Activated CD8-positive, alpha-beta memory T cell treated with anti-CD3 and anti-CD28 coated beads, Interleukin-2, amount 10 ng/mL, durations not matched to agents 7 days and 5 days (primary cell): ENCODE data around the gene PPT2. TPM values are rescaled to one million over a fixed set of nuclear protein-coding genes. Genes with fewer than 3 reads are reported as not detected.

ENCODE experiments used
- ATAC-seq: fragments of 150-1000 bp; cut with Tn5 transposase; one replicate; pipeline ENCODE4 v1.10.0; 2021; ENCODE audit warnings: moderate library complexity
- CTCF ChIA-PET: fragments of 350-600 bp; sonication (Branson Sonifier 250); formaldehyde crosslinking; loops from one replicate; lab custom pipeline; 2021; ENCODE audit warnings: antibody characterized with exemption; lab: Charles Lee
- DNase-seq: peaks from one replicate; pipeline ENCODE4 v3.0.0-alpha.2; 2020
- H3K27ac Mint-ChIP-seq: one replicate; pipeline ENCODE4 v1.8.0; 2021; ENCODE audit warnings: mild to moderate bottlenecking, mixed read lengths
- H3K27me3 Mint-ChIP-seq: one replicate; pipeline ENCODE4 v1.8.0; 2021; ENCODE audit warnings: mixed read lengths
- H3K36me3 Mint-ChIP-seq: one replicate; pipeline ENCODE4 v1.8.0; 2021; ENCODE audit warnings: mild to moderate bottlenecking, mixed read lengths
- H3K4me1 Mint-ChIP-seq: one replicate; pipeline ENCODE4 v1.8.0; 2021; ENCODE audit warnings: mixed read lengths
- H3K4me3 Mint-ChIP-seq: one replicate; pipeline ENCODE4 v1.8.0; 2021; ENCODE audit warnings: mild to moderate bottlenecking, moderate library complexity, mixed read lengths
- H3K9me3 Mint-ChIP-seq: one replicate; pipeline ENCODE4 v1.8.0; 2022; ENCODE audit warnings: low read depth, mixed read lengths
- total RNA-seq, 2 experiments: library from RNA; stranded (reverse); gene quantifications; one replicate each; pipeline ENCODE4 v1.2.3, GENCODE V29; 2021

Gene PPT2
- total RNA-seq, 2 experiments from 2014 or later, result 13.9 to 21.9 TPM

DNA sequence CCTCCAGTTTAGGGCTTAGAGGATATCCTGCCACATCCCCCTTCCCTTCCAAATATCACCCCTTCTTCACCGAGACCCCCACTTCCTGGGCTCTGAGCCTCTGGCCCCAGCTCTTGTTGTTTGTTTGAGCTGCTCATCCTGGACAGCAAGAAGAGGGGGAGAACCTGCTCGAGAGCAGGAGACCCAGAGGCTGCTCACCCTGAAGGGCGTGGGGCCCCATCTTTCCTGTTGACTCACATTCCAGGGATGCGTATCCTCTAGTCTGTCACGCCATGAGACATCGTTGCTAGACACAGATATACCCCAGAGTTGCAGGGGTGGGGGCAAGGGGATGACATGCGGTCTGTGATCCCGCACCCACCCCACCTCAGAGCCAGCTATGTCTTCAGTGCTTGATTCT lies 39.1 kb upstream of the PPT2 start:
- CTCF ChIA-PET, result interaction anchor here (1.1 kb wide), 1 partner anchor 40 kb away, joined by 3 read pairs; no protein-coding TSS in a partner anchor
- Mint-ChIP-seq H3K27me3 (no peaks in the 10 kb centered on the region), H3K4me3 (no peak overlapping the region), H3K27ac (no peak overlapping the region), H3K4me1 (peaks cover 3% of the 10 kb centered on the region), H3K36me3 (peaks cover 25% of the 10 kb centered on the region), H3K9me3 (no peaks in the 10 kb centered on the region)
- ATAC-seq (no peak), DNase-seq (no peak)

DNA sequence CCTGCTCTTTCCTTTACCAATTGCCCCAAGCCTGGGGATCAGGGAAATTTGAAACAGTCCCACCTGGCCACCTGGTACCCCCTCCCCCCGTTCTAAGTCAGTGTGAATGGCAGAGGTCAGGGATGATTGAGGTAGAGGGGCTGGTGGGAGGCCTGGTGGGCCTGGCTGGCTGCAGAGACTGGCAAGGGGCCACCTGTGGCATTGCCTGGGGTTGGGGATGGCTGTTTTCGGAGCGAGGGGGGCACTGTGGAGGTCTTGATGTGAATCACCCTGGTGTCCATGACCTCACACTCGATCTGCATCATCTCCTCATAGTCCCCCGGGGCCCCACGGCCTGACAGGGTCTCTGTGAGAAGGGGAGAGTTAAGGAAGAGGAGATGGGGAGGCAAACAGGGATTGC lies 38.3 kb upstream of the PPT2 start:
- no peaks in the 10 kb centered on the region for H3K27me3 Mint-ChIP-seq
- H3K9me3 Mint-ChIP-seq, result no peaks in the 10 kb centered on the region
- peaks cover 3% of the 10 kb centered on the region for H3K4me1 Mint-ChIP-seq
- no peak for ATAC-seq
- H3K27ac Mint-ChIP-seq, result no peak overlapping the region
- H3K4me3 Mint-ChIP-seq, result no peak overlapping the region
- no peak for DNase-seq
- CTCF ChIA-PET, result no interaction called here
- peaks cover 26% of the 10 kb centered on the region for H3K36me3 Mint-ChIP-seq

DNA sequence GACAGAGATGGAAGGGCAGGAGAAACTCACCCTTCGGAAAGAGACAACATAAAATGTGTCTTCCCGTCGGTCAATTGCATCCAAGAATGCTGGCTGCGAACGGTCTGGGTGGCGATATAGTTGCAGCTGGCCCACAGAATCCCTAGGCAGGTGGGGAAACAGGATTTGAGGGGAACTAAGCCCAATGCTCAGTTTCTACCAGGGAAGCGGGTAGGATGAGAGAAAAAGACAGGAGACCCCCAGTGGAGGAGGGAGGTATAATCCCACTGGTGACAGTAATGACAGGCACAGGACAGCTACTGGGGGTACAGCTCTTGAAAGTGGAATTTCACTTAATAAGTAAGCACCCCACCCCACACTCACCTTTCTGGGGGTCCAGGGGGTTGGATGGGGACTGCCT lies 37.3 kb upstream of the PPT2 start:
- H3K4me1 Mint-ChIP-seq, result peaks cover 3% of the 10 kb centered on the region
- no peak overlapping the region for H3K27ac Mint-ChIP-seq
- CTCF ChIA-PET, result interaction anchor here (1.1 to 3.9 kb wide), 2 partner anchors 12 to 24 kb away, joined by 4 to 47 read pairs; partner anchors contain the start of genes ATF6B and FKBPL
- DNase-seq (no peak), ATAC-seq (no peak)
- no peaks in the 10 kb centered on the region for H3K27me3 Mint-ChIP-seq
- H3K36me3 Mint-ChIP-seq, result peaks cover 33% of the 10 kb centered on the region
- no peak overlapping the region for H3K4me3 Mint-ChIP-seq
- H3K9me3 Mint-ChIP-seq, result no peaks in the 10 kb centered on the region

DNA sequence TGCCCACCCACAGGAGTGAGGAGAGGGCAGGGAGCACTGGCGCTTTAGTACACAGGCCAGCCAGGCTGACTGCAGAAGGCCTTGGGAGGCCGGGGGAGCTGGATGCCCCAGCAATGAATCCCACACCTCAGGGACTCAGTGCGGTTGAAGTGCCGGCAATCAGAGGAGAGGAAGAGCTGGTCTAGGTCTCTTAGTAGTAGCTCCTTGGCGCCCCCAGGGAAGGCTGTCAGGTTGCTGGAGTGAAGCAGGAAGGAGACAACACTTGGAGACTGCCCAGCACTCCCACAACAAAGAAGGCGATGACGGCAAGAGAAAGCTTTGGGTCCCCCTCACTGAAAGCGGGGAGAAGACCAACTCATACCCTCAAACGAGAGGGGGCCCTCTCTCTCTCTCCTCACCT lies 36.5 kb upstream of the PPT2 start:
- peaks cover 3% of the 10 kb centered on the region for H3K4me1 Mint-ChIP-seq
- H3K36me3 Mint-ChIP-seq, result peaks cover 39% of the 10 kb centered on the region
- no peak for DNase-seq
- no peak overlapping the region for H3K27ac Mint-ChIP-seq
- no peak overlapping the region for H3K4me3 Mint-ChIP-seq
- no peak for ATAC-seq
- no peaks in the 10 kb centered on the region for H3K9me3 Mint-ChIP-seq
- H3K27me3 Mint-ChIP-seq, result no peaks in the 10 kb centered on the region
- CTCF ChIA-PET, result interaction anchor here (1.1 to 3.9 kb wide), 5 partner anchors 11 to 132 kb away, joined by 4 to 47 read pairs (median 5); partner anchors contain the start of genes ATF6B and FKBPL

DNA sequence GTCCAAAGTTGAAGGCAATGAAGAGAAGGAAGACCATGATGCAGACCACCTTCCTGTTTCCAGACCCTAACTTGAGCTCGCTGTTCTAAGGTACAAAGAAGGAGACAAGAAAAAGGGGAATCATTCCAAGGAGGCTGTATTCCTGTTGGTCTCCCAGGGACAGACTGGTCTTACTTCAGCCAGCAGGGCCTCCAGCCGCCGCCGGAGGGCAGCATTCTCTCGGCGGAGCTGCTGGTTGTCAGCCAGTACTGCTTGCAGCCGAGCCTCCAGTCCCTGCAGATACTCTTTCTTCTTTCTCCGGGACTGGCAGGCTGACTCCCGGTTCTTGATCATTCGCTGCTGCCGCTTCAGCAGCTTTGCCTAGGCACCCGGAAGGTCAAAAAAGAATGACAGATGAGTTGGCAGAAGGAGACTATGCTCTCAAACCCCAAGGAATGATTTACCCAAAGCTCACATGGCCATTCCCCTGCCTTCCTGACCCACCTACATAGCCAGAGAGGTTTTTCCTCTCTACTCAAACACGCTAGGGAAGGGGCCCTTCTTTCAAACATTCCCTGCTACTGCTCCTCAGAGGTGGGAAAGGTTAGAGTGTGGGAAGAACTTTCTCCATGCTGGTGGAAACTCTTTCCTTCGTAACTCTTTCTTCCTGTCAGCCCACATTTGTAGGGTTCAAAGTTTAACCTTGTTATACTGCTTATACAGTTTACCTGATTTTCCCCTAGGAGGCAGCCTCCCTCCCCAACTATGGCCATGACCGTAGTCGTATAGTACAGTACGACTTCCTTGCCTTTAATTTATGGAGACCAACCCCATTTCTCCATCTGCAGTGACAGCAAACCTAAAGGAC lies 34.9 kb upstream of the PPT2 start:
- Mint-ChIP-seq H3K4me3 (no peak overlapping the region), H3K27me3 (no peaks in the 10 kb centered on the region), H3K36me3 (peaks cover 43% of the 10 kb centered on the region), H3K27ac (peak overlapping the region; percentile 30), H3K9me3 (no peaks in the 10 kb centered on the region), H3K4me1 (peaks cover 3% of the 10 kb centered on the region)
- CTCF ChIA-PET, result interaction anchor here (0.6 to 3.9 kb wide), 21 partner anchors 9 to 196 kb away, joined by 3 to 47 read pairs (median 3); partner anchors contain the start of genes ATF6B, FKBPL, GPSM3 and TNXB
- DNase-seq, result peak; percentile 80
- peak; percentile 91 for ATAC-seq

DNA sequence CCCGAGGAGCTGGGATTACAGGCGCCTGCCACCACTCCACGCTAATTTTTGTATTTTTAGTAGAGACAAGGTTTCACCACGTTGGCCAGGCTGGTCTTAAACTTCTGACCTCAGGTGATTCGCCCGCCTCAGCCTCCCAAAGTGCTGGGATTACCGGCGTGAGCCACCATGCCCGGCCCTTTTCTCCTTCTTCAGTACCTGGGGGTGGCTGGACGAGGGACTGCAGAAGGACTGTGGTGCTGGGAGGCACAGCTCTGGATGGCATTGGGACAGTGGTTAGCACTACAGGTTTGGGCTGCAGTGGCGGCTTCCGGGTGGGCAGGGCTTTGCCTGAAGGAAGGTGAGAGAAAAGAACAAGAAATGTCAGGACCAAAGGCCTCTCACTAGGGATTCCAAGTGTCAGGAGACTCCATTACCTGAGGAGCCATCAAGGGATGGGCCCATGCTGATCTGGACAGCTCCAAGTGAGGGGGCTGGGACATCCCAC lies 33.3 kb upstream of the PPT2 start:
- no peak for ATAC-seq
- Mint-ChIP-seq H3K9me3 (no peaks in the 10 kb centered on the region), H3K4me3 (no peak overlapping the region), H3K4me1 (peaks cover 9% of the 10 kb centered on the region), H3K36me3 (peaks cover 50% of the 10 kb centered on the region), H3K27me3 (no peaks in the 10 kb centered on the region), H3K27ac (no peak overlapping the region)
- CTCF ChIA-PET, result interaction anchor here (3.9 kb wide), 1 partner anchor 8 kb away, joined by 47 read pairs; the partner anchor contains the start of genes ATF6B and FKBPL
- DNase-seq, result no peak

DNA sequence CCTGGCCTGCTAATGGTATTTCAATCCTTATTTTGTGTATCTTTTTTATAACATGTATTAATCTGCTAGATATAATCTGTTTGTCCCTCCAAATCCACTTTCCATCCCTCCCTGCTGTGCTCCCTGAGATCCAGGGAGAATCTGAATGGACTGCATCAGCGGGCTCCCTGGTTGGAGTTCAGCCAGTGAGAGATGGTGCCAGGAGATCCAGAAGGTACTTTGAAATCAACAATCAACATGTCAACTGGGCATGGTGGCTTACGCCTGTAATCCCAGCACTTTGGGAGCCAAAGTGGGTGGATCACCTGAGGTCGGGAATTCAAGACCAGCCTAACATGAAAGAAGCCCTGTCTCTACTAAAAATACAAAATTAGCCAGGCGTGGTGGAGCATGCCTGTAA lies 30.3 kb upstream of the PPT2 start:
- Mint-ChIP-seq H3K27ac (no peak overlapping the region), H3K27me3 (no peaks in the 10 kb centered on the region), H3K4me1 (peaks cover 33% of the 10 kb centered on the region), H3K4me3 (no peak overlapping the region), H3K9me3 (no peaks in the 10 kb centered on the region), H3K36me3 (peaks cover 45% of the 10 kb centered on the region)
- CTCF ChIA-PET, result no interaction called here
- ATAC-seq, result no peak
- DNase-seq, result no peak

DNA sequence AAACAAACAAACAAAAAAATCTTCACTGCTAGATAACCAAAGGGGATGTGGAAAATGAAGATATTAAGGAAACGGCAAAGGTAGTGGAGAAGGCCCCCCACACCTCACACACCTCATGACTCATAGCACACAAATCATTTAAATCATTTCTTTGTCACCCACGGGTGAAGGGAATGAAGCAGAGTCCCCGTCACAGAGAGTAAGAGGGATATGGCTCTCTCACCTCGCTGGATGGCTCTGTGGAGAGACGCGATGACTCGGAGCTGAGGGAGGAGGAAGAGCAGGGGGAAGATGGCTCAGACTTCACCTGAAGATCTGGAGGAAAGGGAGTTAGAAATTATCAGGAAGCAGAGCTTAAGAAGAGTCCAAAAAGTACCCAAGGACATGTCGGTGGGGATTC lies 27.1 kb upstream of the PPT2 start:
- no peaks in the 10 kb centered on the region for H3K9me3 Mint-ChIP-seq
- CTCF ChIA-PET, result interaction anchor here (1.2 to 5.0 kb wide), 4 partner anchors 8 to 69 kb away, joined by 4 to 47 read pairs (median 10); partner anchors contain the start of gene GPSM3
- peaks cover 40% of the 10 kb centered on the region for H3K4me1 Mint-ChIP-seq
- DNase-seq (no peak), ATAC-seq (no peak)
- H3K36me3 Mint-ChIP-seq, result peaks cover 26% of the 10 kb centered on the region
- H3K4me3 Mint-ChIP-seq, result peak overlapping the region; percentile 99
- peak overlapping the region; percentile 98 for H3K27ac Mint-ChIP-seq
- no peaks in the 10 kb centered on the region for H3K27me3 Mint-ChIP-seq

DNA sequence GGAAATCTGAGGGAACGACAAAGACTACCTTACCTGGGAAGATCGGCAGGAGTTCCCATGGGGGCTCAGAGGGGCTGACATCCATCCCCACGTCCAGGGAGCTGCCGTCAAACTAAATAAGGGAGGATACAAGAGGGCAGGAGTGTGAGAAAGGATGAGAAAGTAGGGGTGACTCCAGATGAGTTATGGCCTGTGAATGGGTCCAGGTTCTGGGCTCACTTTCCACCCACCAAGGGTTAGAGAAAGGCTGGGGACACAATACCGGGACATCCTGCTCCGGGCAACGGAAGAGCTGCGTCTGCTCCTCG lies 26.6 kb upstream of the PPT2 start:
- Mint-ChIP-seq H3K27ac (peak overlapping the region; percentile 98), H3K4me3 (peak overlapping the region; percentile 99), H3K9me3 (no peaks in the 10 kb centered on the region), H3K27me3 (no peaks in the 10 kb centered on the region), H3K4me1 (peaks cover 40% of the 10 kb centered on the region), H3K36me3 (peaks cover 22% of the 10 kb centered on the region)
- CTCF ChIA-PET, result interaction anchor here (1.2 to 5.0 kb wide), 5 partner anchors 9 to 175 kb away, joined by 3 to 47 read pairs (median 7); partner anchors contain the start of gene GPSM3
- ATAC-seq, result no peak
- DNase-seq, result no peak

DNA sequence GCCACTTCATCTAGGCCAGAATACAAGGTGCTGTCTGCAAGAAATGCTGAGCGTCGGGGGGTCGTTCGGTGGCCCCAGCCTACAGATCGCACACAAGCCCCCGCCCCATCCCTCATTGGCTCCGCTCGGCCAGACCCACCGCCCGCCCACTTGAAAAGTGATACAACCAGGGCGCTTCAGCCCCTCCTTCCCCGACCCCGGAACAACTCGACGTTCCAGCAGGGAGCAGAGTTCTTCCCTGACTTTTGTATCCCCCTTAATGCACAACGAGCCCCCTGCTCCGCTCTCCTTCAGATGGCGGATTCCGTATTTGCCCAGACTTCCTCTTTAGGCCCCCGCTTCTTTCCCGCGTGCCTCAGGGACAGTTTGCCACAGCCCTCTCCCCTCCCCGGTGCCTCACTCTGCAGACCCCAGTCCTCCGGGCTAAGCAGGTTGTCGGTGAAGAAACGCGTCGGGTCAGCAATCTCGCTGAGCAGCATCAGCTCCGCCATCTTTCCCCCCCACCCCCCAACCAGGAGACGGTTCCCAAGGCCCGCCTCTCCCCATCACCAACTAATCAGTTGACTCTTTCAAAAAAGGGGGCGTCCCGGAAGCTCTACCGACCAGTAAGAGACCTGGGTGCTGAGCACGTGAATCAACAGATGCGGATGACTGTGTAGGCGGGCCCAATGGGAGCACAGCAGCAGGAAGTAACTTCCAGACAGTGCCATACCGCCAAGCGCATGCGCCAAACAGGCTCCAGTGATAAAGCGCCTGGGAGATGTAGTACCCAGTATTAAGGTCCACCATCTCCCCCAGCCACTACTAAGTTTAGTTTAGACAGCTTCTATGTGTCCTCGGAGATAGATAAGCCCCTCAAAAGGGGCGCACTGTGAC lies 26.0 kb upstream of the PPT2 start, which contains the start of gene ATF6B:
Gene ATF6B (minus strand): TSS at position 530 of the 876 bp plus-strand sequence. CDS start 39 bp downstream, at position 491.
- peaks cover 40% of the 10 kb centered on the region for H3K4me1 Mint-ChIP-seq
- H3K27me3 Mint-ChIP-seq, result no peaks in the 10 kb centered on the region
- H3K27ac Mint-ChIP-seq, result peak within 1 kb of the TSS; percentile 98
- CTCF ChIA-PET, result interaction anchor here (0.6 to 5.0 kb wide), 8 partner anchors 9 to 229 kb away, joined by 3 to 47 read pairs (median 5); partner anchors contain the start of gene GPSM3
- peak within 1 kb of the TSS; percentile 99 for H3K4me3 Mint-ChIP-seq
- peak; percentile 94 for ATAC-seq
- peak; percentile 99 for DNase-seq
- H3K36me3 Mint-ChIP-seq, result peaks cover 21% of the 10 kb centered on the region
- H3K9me3 Mint-ChIP-seq, result no peaks in the 10 kb centered on the region

DNA sequence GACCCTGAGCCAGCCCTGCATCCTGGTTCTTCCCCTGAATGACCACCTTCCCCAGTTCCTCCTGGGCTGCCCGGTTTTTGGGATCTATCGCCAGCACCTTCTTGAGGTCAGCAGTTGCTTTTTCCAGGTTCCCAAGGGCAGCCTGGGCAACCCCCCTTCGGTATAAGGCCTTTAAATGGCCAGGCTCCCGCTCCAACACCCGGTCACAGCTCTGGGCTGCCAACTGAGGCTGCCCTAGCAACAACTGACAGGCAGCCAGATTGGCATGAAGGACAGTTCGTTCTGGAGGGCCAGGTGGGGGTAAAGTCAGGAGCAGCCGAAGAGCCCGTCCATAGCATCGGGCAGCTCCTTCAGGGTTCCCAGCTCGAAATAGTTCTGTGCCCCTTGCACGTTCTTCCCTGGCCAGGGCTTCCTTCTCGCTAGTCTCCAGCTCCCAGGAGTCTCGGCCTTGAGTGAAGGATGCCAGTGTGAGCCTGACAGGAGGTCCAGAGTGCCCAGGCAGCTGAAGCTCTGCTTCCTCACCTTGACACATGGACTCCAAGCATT lies 25.1 kb upstream of the PPT2 start:
- peak overlapping the region; percentile 98 for H3K27ac Mint-ChIP-seq
- peaks cover 17% of the 10 kb centered on the region for H3K36me3 Mint-ChIP-seq
- DNase-seq, result no peak
- H3K9me3 Mint-ChIP-seq, result no peaks in the 10 kb centered on the region
- ATAC-seq, result no peak
- H3K27me3 Mint-ChIP-seq, result peaks cover under 1% of the 10 kb centered on the region
- H3K4me3 Mint-ChIP-seq, result peak overlapping the region; percentile 99
- peaks cover 40% of the 10 kb centered on the region for H3K4me1 Mint-ChIP-seq
- CTCF ChIA-PET, result interaction anchor here (0.7 to 5.0 kb wide), 7 partner anchors 10 to 532 kb away, joined by 3 to 47 read pairs (median 7); partner anchors contain the start of gene GPSM3

DNA sequence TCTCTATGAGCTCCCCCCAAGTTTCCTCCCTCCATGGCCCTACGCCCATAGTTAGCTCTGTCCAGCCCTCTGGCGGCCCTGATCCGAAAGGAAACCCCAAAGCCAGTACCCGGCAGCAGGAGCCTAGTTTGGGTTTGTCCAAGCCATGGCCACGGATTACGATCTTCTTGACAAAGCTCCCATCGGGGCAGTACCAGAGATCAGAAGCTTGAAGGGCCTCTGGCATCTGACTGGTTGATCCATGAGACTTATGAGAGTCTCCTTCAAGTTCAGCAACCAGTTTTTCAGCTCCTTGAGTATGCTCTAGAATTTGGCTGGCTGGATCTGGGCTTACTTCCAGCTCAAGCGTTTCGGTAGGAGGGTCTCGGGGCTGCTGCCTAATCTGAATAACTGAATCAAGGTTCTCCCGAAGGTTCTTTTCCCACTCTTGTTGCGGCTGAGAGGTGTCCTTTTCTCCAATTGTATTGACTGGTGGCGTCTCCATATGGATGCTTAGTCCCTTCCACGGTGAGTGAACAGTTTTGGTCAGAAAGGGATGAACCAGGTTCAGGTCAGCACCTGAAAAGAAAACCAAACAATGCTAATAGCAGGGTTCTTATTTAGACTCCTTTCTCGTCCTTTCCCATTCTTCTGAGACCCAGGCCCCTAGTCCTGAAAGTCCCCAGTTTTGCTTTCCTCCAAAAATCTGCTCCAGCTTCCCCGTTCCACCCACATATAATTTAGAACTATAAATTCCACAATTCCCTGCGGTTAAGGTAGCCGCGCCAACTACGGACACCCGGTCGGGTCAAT lies 24.4 kb upstream of the PPT2 start:
- Mint-ChIP-seq H3K27me3 (peaks cover 4% of the 10 kb centered on the region), H3K9me3 (no peaks in the 10 kb centered on the region), H3K27ac (peak overlapping the region; percentile 98), H3K36me3 (peaks cover 13% of the 10 kb centered on the region), H3K4me3 (peak overlapping the region; percentile 80), H3K4me1 (peaks cover 36% of the 10 kb centered on the region)
- CTCF ChIA-PET, result interaction anchor here (0.7 to 5.0 kb wide), 6 partner anchors 11 to 532 kb away, joined by 3 to 47 read pairs (median 7); partner anchors contain the start of gene GPSM3
- ATAC-seq (no peak), DNase-seq (no peak)
